PC-9 (cell line): ENCODE data around the gene EDAR. TPM values are rescaled to one million over a fixed set of nuclear protein-coding genes. Genes with fewer than 3 reads are reported as not detected.

Source experiments
- Bru-seq: library from RNA; stranded (reverse); fragments of 400-500 nt; gene quantifications from one replicate; lab custom pipeline; 2021; lab: Mats Ljungman, UMichigan
- BruChase-seq, 2 experiments: library from RNA; stranded (reverse); fragments of 400-500 nt; gene quantifications; one replicate each; lab custom pipeline; 2021; lab: Mats Ljungman, UMichigan
- BruUV-seq: library from RNA; stranded (reverse); fragments of 400-500 nt; replicated peaks from 2 replicates; lab custom pipeline; 2021; lab: Mats Ljungman, UMichigan
- CTCF ChIA-PET: fragments of 300-600 bp; sonication (Branson Sonifier 250); formaldehyde crosslinking; loops from one replicate; lab custom pipeline; 2022; ENCODE audit warnings: antibody characterized with exemption; lab: Charles Lee
- POLR2A ChIA-PET: fragments of 300-600 bp; sonication (Branson Sonifier 250); formaldehyde crosslinking; loops from one replicate; lab custom pipeline; 2022; ENCODE audit warnings: antibody characterized with exemption; ENCODE audit not compliant: unreplicated experiment; lab: Charles Lee
- DNase-seq, 2 experiments: peaks; one replicate each; pipeline versions ENCODE4 v3.0.0 to v3.0.0-alpha.2; 2015 to 2022; ENCODE audit warnings: mixed read lengths in 1 of 2
- H2AFZ ChIP-seq: fragments of 200-600 bp; sonication (generic); 2 replicates; pipeline ENCODE4 v1.8.1; 2017; ENCODE audit warnings: antibody characterized with exemption
- H3F3A ChIP-seq: fragments of 200-600 bp; sonication (generic); 2 replicates; pipeline ENCODE4 v1.8.1; 2017; ENCODE audit warnings: antibody characterized with exemption, mild to moderate bottlenecking, low read depth; ENCODE audit not compliant: insufficient read depth
- H3K27ac ChIP-seq: fragments of 200-600 bp; sonication (generic); 2 replicates; pipeline ENCODE4 v1.6.1; 2016; ENCODE audit warnings: mixed run types
- H3K27me3 ChIP-seq: fragments of 200-600 bp; sonication (generic); 2 replicates; pipeline ENCODE4 v1.6.1; 2016; ENCODE audit warnings: low read depth, mixed run types; ENCODE audit not compliant: insufficient read depth
- H3K36me3 ChIP-seq: fragments of 200-600 bp; sonication (generic); 2 replicates; pipeline ENCODE4 v1.6.1; 2016; ENCODE audit warnings: low read depth, mixed run types
- H3K4me1 ChIP-seq: fragments of 200-600 bp; sonication (generic); replicated peaks from 2 replicates; pipeline ENCODE4 v1.6.1; 2016; ENCODE audit warnings: mixed run types; ENCODE audit not compliant: insufficient read depth
- H3K4me2 ChIP-seq: fragments of 200-600 bp; sonication (generic); 2 replicates; pipeline ENCODE4 v1.6.1; 2017; ENCODE audit warnings: mixed run types
- H3K4me3 ChIP-seq: fragments of 200-600 bp; sonication (generic); 2 replicates; pipeline ENCODE4 v1.6.1; 2016; ENCODE audit warnings: mixed run types
- H3K79me2 ChIP-seq: fragments of 200-600 bp; sonication (generic); 2 replicates; pipeline ENCODE4 v1.6.1; 2017; ENCODE audit warnings: low read depth, mixed run types
- H3K9me2 ChIP-seq: fragments of 200-600 bp; sonication (generic); 2 replicates; pipeline ENCODE4 v1.8.1; 2017; ENCODE audit warnings: mild to moderate bottlenecking; ENCODE audit not compliant: insufficient read depth
- H3K9me3 ChIP-seq: fragments of 200-600 bp; sonication (generic); 2 replicates; pipeline ENCODE4 v1.8.1; 2016; ENCODE audit warnings: low read depth; ENCODE audit not compliant: insufficient read depth
- H4K20me1 ChIP-seq: fragments of 200-600 bp; sonication (generic); 2 replicates; pipeline ENCODE4 v1.8.1; 2017; ENCODE audit not compliant: insufficient read depth
- CTCF ChIP-seq: fragments of 200-600 bp; sonication (generic); conservative IDR thresholded peaks from 2 replicates; pipeline ENCODE4 v1.6.1; 2017; ENCODE audit warnings: mixed run types, antibody characterized with exemption, mild to moderate bottlenecking, moderate library complexity
- EZH2 ChIP-seq: fragments of 200-600 bp; sonication (generic); IDR thresholded peaks from 2 replicates; pipeline ENCODE4 v1.8.0; 2017; ENCODE audit warnings: antibody characterized with exemption, low read depth
- intact Hi-C: fragments of 100-400 bp; cut with micrococcal nuclease; formaldehyde crosslinking; loops from one replicate; pipeline ENCODE4 v1.10.0; 2022; ENCODE audit not compliant: unreplicated experiment
- long read RNA-seq: library from polyadenylated mRNA; stranded (forward); transcript quantifications from one replicate; pipeline ENCODE4 v2.0.0, GENCODE V29; 2022
- total RNA-seq: library from RNA; stranded (reverse); gene quantifications from 2 replicates; pipeline ENCODE4 v1.2.3, GENCODE V29; 2021

Gene EDAR
- total RNA-seq = not detected in 2 replicates
- Bru-seq, nascent RNA = percentile 2 among the genes with signal in this experiment
- percentile 4 among the genes with signal in this experiment for BruChase-seq, experiment 1, labeled RNA remaining after a 2-hour chase
- not detected for BruChase-seq, experiment 2, labeled RNA remaining after a 6-hour chase
- long read RNA-seq, partial matches to known transcripts = 1 of 1 reads
- long read RNA-seq, other reads (novel, unspliced or antisense) = 0 of 1 reads

- no peak within 1 kb of the TSS for H3K27ac ChIP-seq
- intact Hi-C loops = loop anchor here (1.0 kb wide), 2 partner anchors 61 to 134 kb away; no protein-coding TSS in a partner anchor
- peak within 1 kb of the TSS; percentile 66 for H3K4me2 ChIP-seq
- POLR2A ChIA-PET = no interaction called here
- no peak for TF ChIP-seq EZH2
- TF ChIP-seq CTCF = peak; percentile 57
- no peaks in the 10 kb centered on the region for H3F3A ChIP-seq
- H3K9me3 ChIP-seq = no peaks in the 10 kb centered on the region
- BruUV-seq = no TSS peak
- H2AFZ ChIP-seq = no peak within 1 kb of the TSS
- H3K27me3 ChIP-seq = peaks cover 13% of the 10 kb centered on the region
- CTCF ChIA-PET = interaction anchor here (0.5 to 0.7 kb wide), 4 partner anchors 68 to 726 kb away, joined by 3 to 7 read pairs (median 4); no protein-coding TSS in a partner anchor
- H3K4me1 ChIP-seq = peaks cover 4% of the 10 kb centered on the region; the same call in 1 of the 2 replicates
- H3K36me3 ChIP-seq = no peaks in the 10 kb centered on the region
- no peaks in the 10 kb centered on the region for H3K9me2 ChIP-seq
- peak; percentile 52 to 67 for DNase-seq
- no peaks in the 10 kb centered on the region for H4K20me1 ChIP-seq
- H3K79me2 ChIP-seq = no peaks in the 10 kb centered on the region
- 0 out of 2 replicates have a peak within 1 kb of the TSS, but pooled peaks have one; percentile 6 for H3K4me3 ChIP-seq
These were observed at the start of gene EDAR for GRCh38 chr2:108988796-108989713. TSS of gene EDAR (minus strand) at chr2:108989220. CDS start at chr2:108931014, 58,206 bp downstream.

GRCh38 chr2:109033171-109033570, 44.2 kb upstream of the EDAR start:
- Histone ChIP-seq H3K27ac (no peak overlapping the region), H3K4me3 (no peak overlapping the region), H3F3A (no peaks in the 10 kb centered on the region), H3K79me2 (no peaks in the 10 kb centered on the region), H4K20me1 (no peaks in the 10 kb centered on the region), H3K4me1 (no peaks in the 10 kb centered on the region), H3K9me3 (no peaks in the 10 kb centered on the region), H3K9me2 (no peaks in the 10 kb centered on the region), H2AFZ (no peak overlapping the region), H3K36me3 (no peaks in the 10 kb centered on the region), H3K27me3 (no peaks in the 10 kb centered on the region), H3K4me2 (no peak overlapping the region)
- POLR2A ChIA-PET = no interaction called here
- no peak for DNase-seq
- intact Hi-C loops = no loop called here
- BruUV-seq = no TSS peak
- TF ChIP-seq CTCF = no peak
- TF ChIP-seq EZH2 = no peak
- CTCF ChIA-PET = no interaction called here

- no peak for TF ChIP-seq CTCF
- no peak for TF ChIP-seq EZH2
- POLR2A ChIA-PET = no interaction called here
- no peak overlapping the region for H3K4me3 ChIP-seq
These were observed 43.3 kb upstream of the EDAR start for GRCh38 chr2:109032229-109032820.

More at GRCh38 chr2:109032229-109032820, 43.3 kb upstream of the EDAR start:
- CTCF ChIA-PET = interaction anchor here (0.6 kb wide), 1 partner anchor 117 kb away, joined by 3 read pairs; no protein-coding TSS in a partner anchor
- H3K4me2 ChIP-seq = no peak overlapping the region
- H3K36me3 ChIP-seq = no peaks in the 10 kb centered on the region
- H4K20me1 ChIP-seq = no peaks in the 10 kb centered on the region
- no peak for DNase-seq
- no peak overlapping the region for H2AFZ ChIP-seq
- no peaks in the 10 kb centered on the region for H3F3A ChIP-seq
- no peaks in the 10 kb centered on the region for H3K9me2 ChIP-seq
- no peaks in the 10 kb centered on the region for H3K9me3 ChIP-seq
- H3K4me1 ChIP-seq = no peaks in the 10 kb centered on the region
- H3K79me2 ChIP-seq = no peaks in the 10 kb centered on the region
- intact Hi-C loops = no loop called here
- no peak overlapping the region for H3K27ac ChIP-seq
- no peaks in the 10 kb centered on the region for H3K27me3 ChIP-seq
- no TSS peak for BruUV-seq
